ENCODE data around the gene EMP3. TPM values are rescaled to one million over a fixed set of nuclear protein-coding genes. Genes with fewer than 3 reads are reported as not detected.
A peak's percentile ranks its signal among the peaks of the same experiment; 100 is the strongest.

EMP3 gene
- total RNA-seq, 4 donors from 2014 or later: 3.8 to 15.3 (median 9.4) TPM

DNA sequence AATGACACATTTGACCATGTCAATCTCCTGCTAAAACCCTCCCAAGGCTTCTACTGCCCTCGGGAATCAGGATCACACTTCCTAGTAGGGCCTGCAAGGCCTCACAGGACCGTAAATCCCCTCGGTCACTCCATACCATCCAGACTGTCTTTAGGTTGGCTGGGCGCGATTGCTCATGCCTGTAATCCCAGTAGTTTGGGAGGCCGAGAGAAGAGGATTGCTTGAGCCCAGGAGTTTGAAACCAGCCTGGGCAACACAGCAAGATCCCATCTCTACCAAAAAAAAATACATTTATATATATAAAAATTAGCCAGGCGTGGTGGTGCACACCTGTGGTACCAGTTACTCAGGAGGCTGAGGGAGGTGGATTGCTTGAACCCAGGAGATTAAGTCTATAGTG, 23.4 kb downstream of the EMP3 start:
- Histone ChIP-seq H3K27me3 (no peaks in the 10 kb centered on the region), H3K4me1 (peaks cover 0 to 8% of the 10 kb centered on the region in 2 donors), H3K9me3 (no peaks in the 10 kb centered on the region), H3K36me3 (no peaks in the 10 kb centered on the region), H3K27ac (no peak overlapping the region), H3K4me3 (no peak overlapping the region)
- in situ Hi-C loops (cut with MboI; ENCODE audit: low sequenced_read_pairs in 4 of 4): no loop called here
- TF ChIP-seq CTCF (IDR thresholded peaks at IDR 0.05 in 4 of 5, conservative IDR thresholded peaks at IDR 0.05 in 1 of 5) (no peak), POLR2A (IDR thresholded peaks at IDR 0.05) (no peak)
- intact Hi-C loops (cut with DNase I; ENCODE audit: low total_unique reads): no loop called here
- DNase-seq: no peak
- ATAC-seq: no peak

DNA sequence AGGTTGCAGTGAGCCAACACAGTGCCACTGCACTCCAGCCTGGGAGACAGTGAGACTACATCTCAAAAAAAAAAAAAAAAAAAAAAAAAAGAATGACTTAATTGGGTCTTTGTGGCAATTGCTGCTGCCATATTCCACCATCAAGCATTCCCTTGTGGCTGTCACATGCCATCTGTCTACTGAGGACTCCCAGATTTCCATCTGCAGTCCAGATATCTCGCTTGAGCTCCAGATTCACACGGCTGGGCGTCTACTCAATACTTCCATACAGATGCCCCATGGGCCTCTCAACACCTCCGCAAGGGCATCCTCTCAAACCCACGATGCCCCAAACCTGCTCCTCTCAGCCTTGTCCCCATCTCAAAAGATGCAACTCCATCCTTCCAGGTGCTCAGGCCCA, 25.5 kb downstream of the EMP3 start:
- TF ChIP-seq CTCF (IDR thresholded peaks at IDR 0.05 in 4 of 5, conservative IDR thresholded peaks at IDR 0.05 in 1 of 5): no peak
- TF ChIP-seq POLR2A (IDR thresholded peaks at IDR 0.05): no peak
- in situ Hi-C loops (cut with MboI; ENCODE audit: low sequenced_read_pairs in 4 of 4) (no loop called here), intact Hi-C loops (cut with DNase I; ENCODE audit: low total_unique reads) (no loop called here)
- H3K27me3 ChIP-seq: no peaks in the 10 kb centered on the region
- H3K27ac ChIP-seq: no peak overlapping the region
- ATAC-seq (no peak), DNase-seq (no peak)
- no peak overlapping the region for H3K4me3 ChIP-seq
- H3K4me1 ChIP-seq: peaks cover 0 to 8% of the 10 kb centered on the region in 2 donors
- H3K9me3 ChIP-seq: no peaks in the 10 kb centered on the region
- H3K36me3 ChIP-seq: peaks cover 0 to 5% of the 10 kb centered on the region in 2 donors

- no peak overlapping the region for H3K4me3 ChIP-seq
- DNase-seq: peak in 1 of 2 donors; percentile 44
- TF ChIP-seq CTCF (IDR thresholded peaks at IDR 0.05 in 4 of 5, conservative IDR thresholded peaks at IDR 0.05 in 1 of 5) (peak; percentile 29 to 74 (median 60)), POLR2A (IDR thresholded peaks at IDR 0.05) (no peak)
- H3K27ac ChIP-seq: no peak overlapping the region
- intact Hi-C loops (cut with DNase I; ENCODE audit: low total_unique reads) (no loop called here), in situ Hi-C loops (cut with MboI; ENCODE audit: low sequenced_read_pairs in 4 of 4) (no loop called here)
- no peaks in the 10 kb centered on the region for H3K27me3 ChIP-seq
- peaks cover 0 to 5% of the 10 kb centered on the region in 2 donors for H3K36me3 ChIP-seq
- H3K4me1 ChIP-seq: peaks cover 0 to 8% of the 10 kb centered on the region in 2 donors
- no peaks in the 10 kb centered on the region for H3K9me3 ChIP-seq
- peak in 1 of 2 donors; percentile 71 for ATAC-seq
These were observed 26.0 kb downstream of the EMP3 start for GRCh38 chr19:48351341-48351752.

- Histone ChIP-seq H3K27me3 (no peaks in the 10 kb centered on the region), H3K4me1 (no peaks in the 10 kb centered on the region), H3K4me3 (no peak overlapping the region), H3K9me3 (no peaks in the 10 kb centered on the region), H3K36me3 (peaks cover 0 to 5% of the 10 kb centered on the region in 2 donors), H3K27ac (no peak overlapping the region)
- intact Hi-C loops (cut with DNase I; ENCODE audit: low total_unique reads) (no loop called here), in situ Hi-C loops (cut with MboI; ENCODE audit: low sequenced_read_pairs in 4 of 4) (no loop called here)
- TF ChIP-seq CTCF (IDR thresholded peaks at IDR 0.05 in 4 of 5, conservative IDR thresholded peaks at IDR 0.05 in 1 of 5) (no peak), POLR2A (IDR thresholded peaks at IDR 0.05) (no peak)
- DNase-seq (no peak), ATAC-seq (no peak)
These were observed 28.3 kb downstream of the EMP3 start for GRCh38 chr19:48353677-48354076.

DNA sequence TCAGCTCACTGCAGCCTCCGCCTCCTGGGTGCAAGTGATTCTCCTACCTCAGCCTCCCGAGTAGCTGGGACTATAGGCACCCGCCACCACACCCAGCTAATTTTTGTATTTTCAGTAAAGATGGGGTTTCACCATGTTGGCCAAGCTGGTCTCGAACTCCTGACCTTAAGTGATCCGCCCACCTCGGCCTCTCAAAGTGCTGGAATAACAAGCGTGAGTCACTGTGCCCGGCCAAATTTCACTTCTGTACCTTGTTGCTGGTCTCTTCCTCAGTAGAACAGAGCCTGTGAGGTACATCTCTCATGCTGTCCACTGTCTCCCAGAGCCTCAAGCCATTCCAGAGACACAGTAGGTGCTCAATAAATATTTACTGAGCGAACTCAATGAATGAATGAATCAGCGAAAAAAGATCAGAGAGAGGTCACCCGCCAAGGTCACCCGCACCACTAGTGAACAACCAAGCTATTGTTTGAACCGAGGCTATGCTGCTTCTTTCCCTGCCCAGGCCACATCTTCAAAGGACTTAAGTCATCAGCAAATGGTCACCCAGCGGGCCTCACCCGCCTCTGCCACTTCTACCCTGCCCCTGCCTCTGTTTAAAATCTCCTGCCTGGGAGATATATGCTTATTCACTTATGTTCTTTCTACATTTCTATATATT, 29.1 kb downstream of the EMP3 start:
- H3K27ac ChIP-seq: no peak overlapping the region
- H3K27me3 ChIP-seq: no peaks in the 10 kb centered on the region
- in situ Hi-C loops (cut with MboI; ENCODE audit: low sequenced_read_pairs in 4 of 4): no loop called here
- DNase-seq: no peak
- H3K4me3 ChIP-seq: no peak overlapping the region
- H3K9me3 ChIP-seq: no peaks in the 10 kb centered on the region
- peaks cover 0 to 5% of the 10 kb centered on the region in 2 donors for H3K36me3 ChIP-seq
- no peak for ATAC-seq
- no peak for TF ChIP-seq CTCF (IDR thresholded peaks at IDR 0.05 in 4 of 5, conservative IDR thresholded peaks at IDR 0.05 in 1 of 5)
- no peak for TF ChIP-seq POLR2A (IDR thresholded peaks at IDR 0.05)
- intact Hi-C loops (cut with DNase I; ENCODE audit: low total_unique reads): no loop called here
- H3K4me1 ChIP-seq: no peaks in the 10 kb centered on the region
